ENCODE results near the gene AFF3.
"Not testable (repeated sequence)": the region's sequence is repeated elsewhere in the genome, so short reads cannot be mapped to it uniquely, and the experiment has no call there.

The AFF3 gene

DNA sequence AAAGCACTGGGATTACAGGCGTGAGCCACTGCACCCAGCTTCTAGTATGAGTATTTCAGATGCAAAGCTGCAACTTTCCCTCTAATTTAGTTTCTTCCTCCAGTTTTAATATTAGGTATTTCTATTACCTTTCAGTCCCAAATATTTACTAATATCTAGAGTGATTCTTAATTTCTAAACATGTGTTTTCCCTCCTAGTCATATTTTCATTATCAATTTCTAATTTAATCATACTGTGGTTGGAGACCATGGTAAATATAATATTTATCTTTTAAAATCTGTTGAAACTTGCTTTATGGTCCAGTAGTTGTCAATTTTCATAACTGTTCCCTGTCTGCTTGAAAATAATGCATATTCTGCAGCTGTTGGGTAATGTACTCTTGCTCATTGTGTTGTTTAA lies 406.6 kb downstream of the AFF3 start:
- H3K4me2 ChIP-seq (ENCODE audit: low read depth, low read length) = no peak overlapping the region
- no peaks in the 10 kb centered on the region for H3K27me3 ChIP-seq (replicated peaks; ENCODE audit: insufficient read depth, low read length)
- no peak for TF ChIP-seq EZH2 (optimal IDR thresholded peaks at IDR 0.05; ENCODE audit: low read depth, low read length)
- TF ChIP-seq, protein P1, sequence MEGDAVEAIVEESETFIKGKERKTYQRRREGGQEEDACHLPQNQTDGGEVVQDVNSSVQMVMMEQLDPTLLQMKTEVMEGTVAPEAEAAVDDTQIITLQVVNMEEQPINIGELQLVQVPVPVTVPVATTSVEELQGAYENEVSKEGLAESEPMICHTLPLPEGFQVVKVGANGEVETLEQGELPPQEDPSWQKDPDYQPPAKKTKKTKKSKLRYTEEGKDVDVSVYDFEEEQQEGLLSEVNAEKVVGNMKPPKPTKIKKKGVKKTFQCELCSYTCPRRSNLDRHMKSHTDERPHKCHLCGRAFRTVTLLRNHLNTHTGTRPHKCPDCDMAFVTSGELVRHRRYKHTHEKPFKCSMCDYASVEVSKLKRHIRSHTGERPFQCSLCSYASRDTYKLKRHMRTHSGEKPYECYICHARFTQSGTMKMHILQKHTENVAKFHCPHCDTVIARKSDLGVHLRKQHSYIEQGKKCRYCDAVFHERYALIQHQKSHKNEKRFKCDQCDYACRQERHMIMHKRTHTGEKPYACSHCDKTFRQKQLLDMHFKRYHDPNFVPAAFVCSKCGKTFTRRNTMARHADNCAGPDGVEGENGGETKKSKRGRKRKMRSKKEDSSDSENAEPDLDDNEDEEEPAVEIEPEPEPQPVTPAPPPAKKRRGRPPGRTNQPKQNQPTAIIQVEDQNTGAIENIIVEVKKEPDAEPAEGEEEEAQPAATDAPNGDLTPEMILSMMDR (IDR thresholded peaks at IDR 0.05; ENCODE audit: low read length) = no peak
- TF ChIP-seq EZH2phosphoT487 (IDR thresholded peaks at IDR 0.05; ENCODE audit: low read length) = no peak
- H3K4me1 ChIP-seq (ENCODE audit: low read length) = no peaks in the 10 kb centered on the region
- DNase-seq = no peak
- H3K4me3 ChIP-seq (ENCODE audit: low read length) = no peak overlapping the region
- H3K36me3 ChIP-seq (replicated peaks; ENCODE audit: insufficient read depth, low read length) = no peaks in the 10 kb centered on the region
- no peaks in the 10 kb centered on the region for H3F3A ChIP-seq (ENCODE audit: insufficient read depth, low read length)
- no peak overlapping the region for H3K27ac ChIP-seq (ENCODE audit: low read length)
- H3K9ac ChIP-seq (ENCODE audit: low read length) = no peak overlapping the region
- no peaks in the 10 kb centered on the region for H4K20me1 ChIP-seq (ENCODE audit: insufficient read depth, low read length)
- no peak overlapping the region for H2AFZ ChIP-seq (ENCODE audit: low read length)
- H3K9me2 ChIP-seq (replicated peaks; ENCODE audit: insufficient read depth, low read length) = no peaks in the 10 kb centered on the region
- no peaks in the 10 kb centered on the region; the same call in 1 of the 2 replicates for H3K9me3 ChIP-seq (replicated peaks; ENCODE audit: insufficient read depth, low read length)
- no peaks in the 10 kb centered on the region for H3K79me2 ChIP-seq (ENCODE audit: low read length)

DNA sequence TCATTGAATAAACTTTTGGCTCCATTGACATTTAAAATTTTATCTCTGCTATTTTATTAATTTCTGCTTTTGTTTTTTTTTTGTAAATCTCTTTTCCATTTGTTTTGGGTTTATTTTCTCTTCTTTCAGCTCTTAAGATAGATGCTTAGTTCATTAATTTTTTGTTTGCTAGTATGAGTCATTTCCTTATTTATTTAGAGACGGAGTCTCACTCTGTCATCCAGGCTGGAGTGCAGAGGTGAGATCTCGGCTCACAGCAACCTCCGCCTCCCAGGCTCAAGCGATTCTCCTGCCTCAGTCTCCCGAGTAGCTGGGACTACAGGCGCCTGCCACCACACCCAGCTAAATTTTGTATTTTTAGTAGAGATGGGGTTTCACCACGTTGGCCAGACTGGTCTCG lies 407.1 kb downstream of the AFF3 start:
- H3F3A ChIP-seq (ENCODE audit: insufficient read depth, low read length); H3K9me2 ChIP-seq (replicated peaks; ENCODE audit: insufficient read depth, low read length); DNase-seq; H3K27ac ChIP-seq (ENCODE audit: low read length); H3K9me3 ChIP-seq (replicated peaks; ENCODE audit: insufficient read depth, low read length); H3K36me3 ChIP-seq (replicated peaks; ENCODE audit: insufficient read depth, low read length); H3K4me1 ChIP-seq (ENCODE audit: low read length); H3K27me3 ChIP-seq (replicated peaks; ENCODE audit: insufficient read depth, low read length); H3K4me3 ChIP-seq (ENCODE audit: low read length); H3K4me2 ChIP-seq (ENCODE audit: low read depth, low read length); H2AFZ ChIP-seq (ENCODE audit: low read length); H3K9ac ChIP-seq (ENCODE audit: low read length); H4K20me1 ChIP-seq (ENCODE audit: insufficient read depth, low read length); H3K79me2 ChIP-seq (ENCODE audit: low read length): not testable (repeated sequence)

DNA sequence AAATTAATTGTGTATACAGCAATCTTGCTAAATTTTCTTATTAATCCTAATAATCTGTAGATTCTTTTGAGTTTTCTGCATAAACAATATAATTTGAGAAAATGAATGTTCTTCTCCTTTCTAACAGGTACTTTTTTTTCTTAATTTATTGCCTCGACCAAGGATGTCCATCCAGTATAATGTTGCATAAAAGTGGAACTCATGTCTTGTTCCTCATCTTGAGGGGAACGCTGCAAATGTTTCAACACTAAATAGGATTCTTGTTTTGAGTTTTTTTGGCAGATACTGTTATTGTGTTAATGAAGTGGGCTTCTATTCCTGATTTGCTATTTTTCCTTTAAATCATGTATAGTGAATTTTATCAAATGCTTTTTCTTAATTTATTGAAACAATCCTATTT lies 408.2 kb downstream of the AFF3 start:
- no peak for DNase-seq
- Histone ChIP-seq H3K4me3 (ENCODE audit: low read length) (no peak overlapping the region), H3K9ac (ENCODE audit: low read length) (no peak overlapping the region), H3K9me3 (replicated peaks; ENCODE audit: insufficient read depth, low read length) (no peaks in the 10 kb centered on the region; the same call in 1 of the 2 replicates), H3K9me2 (replicated peaks; ENCODE audit: insufficient read depth, low read length) (no peaks in the 10 kb centered on the region), H3F3A (ENCODE audit: insufficient read depth, low read length) (no peaks in the 10 kb centered on the region), H3K36me3 (replicated peaks; ENCODE audit: insufficient read depth, low read length) (no peaks in the 10 kb centered on the region), H3K27me3 (replicated peaks; ENCODE audit: insufficient read depth, low read length) (no peaks in the 10 kb centered on the region), H2AFZ (ENCODE audit: low read length) (no peak overlapping the region), H3K4me1 (ENCODE audit: low read length) (no peaks in the 10 kb centered on the region), H4K20me1 (ENCODE audit: insufficient read depth, low read length) (no peaks in the 10 kb centered on the region), H3K27ac (ENCODE audit: low read length) (no peak overlapping the region), H3K79me2 (ENCODE audit: low read length) (no peaks in the 10 kb centered on the region), H3K4me2 (ENCODE audit: low read depth, low read length) (no peak overlapping the region)
- TF ChIP-seq, protein P1 (IDR thresholded peaks at IDR 0.05; ENCODE audit: low read length) = no peak
- TF ChIP-seq EZH2phosphoT487 (IDR thresholded peaks at IDR 0.05; ENCODE audit: low read length) = no peak
- TF ChIP-seq EZH2 (optimal IDR thresholded peaks at IDR 0.05; ENCODE audit: low read depth, low read length) = no peak

DNA sequence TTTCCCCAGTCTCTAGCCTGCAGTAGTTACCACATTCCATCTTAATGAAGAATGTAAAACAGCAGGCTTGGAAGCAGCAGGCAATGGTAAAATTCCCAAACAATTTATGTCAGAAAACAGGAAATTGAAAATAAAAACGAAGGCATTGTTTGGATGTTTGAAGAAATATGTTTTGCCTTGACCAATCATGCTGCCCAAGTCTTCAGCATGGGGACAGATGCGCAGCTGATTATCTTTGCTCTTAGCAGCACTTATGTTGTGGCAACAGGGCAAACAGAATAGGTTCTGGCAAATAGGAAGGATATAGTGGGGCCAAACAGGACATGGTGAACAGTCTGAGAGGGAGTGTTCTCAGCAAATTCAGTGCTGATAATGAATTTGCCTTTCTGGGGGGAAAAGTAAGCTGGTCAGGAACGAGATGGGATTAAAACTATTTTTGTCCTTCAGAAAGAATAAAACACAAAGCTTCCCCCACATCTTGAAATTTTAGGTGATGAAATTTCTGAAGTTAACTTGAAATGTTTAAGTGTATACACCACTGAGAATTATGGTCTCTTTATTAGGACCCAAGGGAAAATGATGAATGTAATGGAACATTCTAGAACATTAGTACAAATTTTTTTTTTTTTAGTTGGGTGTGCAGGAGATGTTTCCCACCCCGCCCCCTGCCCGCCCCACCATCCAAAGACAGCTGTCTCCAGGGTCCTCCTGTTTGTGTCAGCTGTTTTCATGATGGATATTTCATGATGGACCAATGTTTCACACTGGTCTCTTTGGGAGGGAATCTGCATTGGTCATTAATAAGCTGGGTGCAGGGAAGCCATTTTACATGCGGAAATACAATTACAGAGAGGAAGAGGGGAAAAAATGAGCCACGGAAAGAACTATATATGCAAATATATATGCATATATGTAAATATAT lies 413.0 kb downstream of the AFF3 start:
- H3K4me2 ChIP-seq (ENCODE audit: low read depth, low read length) = no peak overlapping the region
- H3K27me3 ChIP-seq (replicated peaks; ENCODE audit: insufficient read depth, low read length) = no peaks in the 10 kb centered on the region
- no peaks in the 10 kb centered on the region for H3K9me2 ChIP-seq (replicated peaks; ENCODE audit: insufficient read depth, low read length)
- no peaks in the 10 kb centered on the region for H3K36me3 ChIP-seq (replicated peaks; ENCODE audit: insufficient read depth, low read length)
- no peaks in the 10 kb centered on the region for H3K9me3 ChIP-seq (replicated peaks; ENCODE audit: insufficient read depth, low read length)
- no peak for DNase-seq
- H4K20me1 ChIP-seq (ENCODE audit: insufficient read depth, low read length) = no peaks in the 10 kb centered on the region
- H3K4me1 ChIP-seq (ENCODE audit: low read length) = no peaks in the 10 kb centered on the region
- H3K79me2 ChIP-seq (ENCODE audit: low read length) = no peaks in the 10 kb centered on the region
- no peak overlapping the region for H3K27ac ChIP-seq (ENCODE audit: low read length)
- no peaks in the 10 kb centered on the region for H3F3A ChIP-seq (ENCODE audit: insufficient read depth, low read length)
- H2AFZ ChIP-seq (ENCODE audit: low read length) = no peak overlapping the region
- no peak overlapping the region for H3K9ac ChIP-seq (ENCODE audit: low read length)
- no peak overlapping the region for H3K4me3 ChIP-seq (ENCODE audit: low read length)
- TF ChIP-seq, protein P1 (IDR thresholded peaks at IDR 0.05; ENCODE audit: low read length) = no peak
- no peak for TF ChIP-seq EZH2 (optimal IDR thresholded peaks at IDR 0.05; ENCODE audit: low read depth, low read length)
- TF ChIP-seq EZH2phosphoT487 (IDR thresholded peaks at IDR 0.05; ENCODE audit: low read length) = no peak
